Epithelial cell of proximal tubule (primary cell): ENCODE results near the gene LCT. TPM values are rescaled to one million over a fixed set of nuclear protein-coding genes. Genes with fewer than 3 reads are reported as not detected.

Experiments
- DNase-seq: peaks from one replicate; pipeline ENCODE4 v3.0.0-alpha.2; 2011; ENCODE audit warnings: low read depth
- H3K4me3 ChIP-seq: 2 replicates; pipeline ENCODE4 v1.5.1; 2011; ENCODE audit warnings: low read depth, mild to moderate bottlenecking, low read length
- total RNA-seq: library from RNA; depleted of rRNA; stranded (reverse); fragments of >200 nt; gene quantifications from 2 replicates; pipeline ENCODE4 v1.2.3, GENCODE V29; 2015
- TF ChIP-seq, protein P1 (sequence below): conservative IDR thresholded peaks from 2 replicates; pipeline ENCODE4 v1.5.1; 2012; ENCODE audit warnings: low read depth, mild to moderate bottlenecking, low read length

The LCT gene
- total RNA-seq, 1 donor from 2014 or later = not detected

DNA sequence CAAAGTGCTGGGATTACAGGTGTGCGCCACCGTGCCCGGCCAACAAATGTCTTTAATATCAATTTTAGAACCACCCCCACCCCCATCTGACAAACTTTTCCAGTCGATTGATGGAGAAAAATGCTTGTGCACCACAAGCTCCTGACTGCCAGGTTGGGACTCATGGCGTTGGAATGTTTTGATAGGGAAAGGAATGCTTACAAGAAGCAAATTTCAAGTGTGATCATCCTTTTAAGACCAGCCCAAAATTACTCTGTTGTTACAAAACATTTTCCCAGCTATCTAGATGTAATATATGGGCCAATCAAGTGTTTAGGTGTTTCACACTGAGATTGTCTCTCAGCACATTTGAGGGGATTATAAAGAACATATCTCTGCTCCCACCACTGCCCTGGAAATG is 50.2 kb downstream of the LCT start:
- peak; percentile 67 for DNase-seq
- H3K4me3 ChIP-seq = no peak overlapping the region
- TF ChIP-seq, protein P1, sequence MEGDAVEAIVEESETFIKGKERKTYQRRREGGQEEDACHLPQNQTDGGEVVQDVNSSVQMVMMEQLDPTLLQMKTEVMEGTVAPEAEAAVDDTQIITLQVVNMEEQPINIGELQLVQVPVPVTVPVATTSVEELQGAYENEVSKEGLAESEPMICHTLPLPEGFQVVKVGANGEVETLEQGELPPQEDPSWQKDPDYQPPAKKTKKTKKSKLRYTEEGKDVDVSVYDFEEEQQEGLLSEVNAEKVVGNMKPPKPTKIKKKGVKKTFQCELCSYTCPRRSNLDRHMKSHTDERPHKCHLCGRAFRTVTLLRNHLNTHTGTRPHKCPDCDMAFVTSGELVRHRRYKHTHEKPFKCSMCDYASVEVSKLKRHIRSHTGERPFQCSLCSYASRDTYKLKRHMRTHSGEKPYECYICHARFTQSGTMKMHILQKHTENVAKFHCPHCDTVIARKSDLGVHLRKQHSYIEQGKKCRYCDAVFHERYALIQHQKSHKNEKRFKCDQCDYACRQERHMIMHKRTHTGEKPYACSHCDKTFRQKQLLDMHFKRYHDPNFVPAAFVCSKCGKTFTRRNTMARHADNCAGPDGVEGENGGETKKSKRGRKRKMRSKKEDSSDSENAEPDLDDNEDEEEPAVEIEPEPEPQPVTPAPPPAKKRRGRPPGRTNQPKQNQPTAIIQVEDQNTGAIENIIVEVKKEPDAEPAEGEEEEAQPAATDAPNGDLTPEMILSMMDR = no peak

DNA sequence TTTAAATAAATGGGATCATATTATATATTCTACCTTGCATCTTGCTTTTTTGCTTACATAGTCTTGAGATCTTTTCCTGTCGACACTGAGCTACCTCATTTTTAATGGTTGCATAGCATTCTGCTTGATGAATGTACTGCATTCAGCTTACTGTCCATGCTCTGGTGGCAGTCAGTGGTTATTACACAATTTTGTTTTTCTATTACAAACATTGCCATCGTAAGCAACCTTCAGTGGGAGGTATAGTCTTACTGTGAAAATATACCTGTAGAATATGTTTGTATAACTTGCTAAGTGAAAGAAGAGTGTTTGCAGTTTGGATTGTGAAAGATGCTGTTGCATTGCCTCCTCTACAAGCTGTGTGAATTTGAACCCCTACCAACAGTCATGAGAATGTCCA is 52.0 kb downstream of the LCT start:
- DNase-seq = no peak
- TF ChIP-seq, protein P1 = peak; percentile 11
- H3K4me3 ChIP-seq = no peak overlapping the region

DNA sequence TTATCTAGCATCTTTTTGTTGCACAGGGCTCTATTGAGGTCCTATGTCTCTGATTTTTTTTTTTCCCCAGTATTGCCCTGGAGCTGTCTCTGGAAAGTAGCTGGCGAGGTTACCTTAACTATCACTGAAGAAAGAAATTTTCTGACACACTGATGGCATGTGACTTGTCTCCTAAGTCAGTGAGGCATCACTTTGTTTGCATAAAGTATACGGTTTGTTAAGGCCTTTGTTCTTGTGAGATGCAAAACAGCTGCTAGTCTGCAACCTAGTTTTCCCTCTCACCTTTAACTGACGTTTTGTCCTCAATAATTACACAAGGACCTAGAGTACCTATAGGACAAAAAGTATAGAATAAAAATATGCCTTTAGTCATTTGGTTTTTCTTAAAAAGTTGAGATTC is 53.5 kb downstream of the LCT start:
- TF ChIP-seq, protein P1 = no peak
- H3K4me3 ChIP-seq = no peak overlapping the region
- DNase-seq = no peak

DNA sequence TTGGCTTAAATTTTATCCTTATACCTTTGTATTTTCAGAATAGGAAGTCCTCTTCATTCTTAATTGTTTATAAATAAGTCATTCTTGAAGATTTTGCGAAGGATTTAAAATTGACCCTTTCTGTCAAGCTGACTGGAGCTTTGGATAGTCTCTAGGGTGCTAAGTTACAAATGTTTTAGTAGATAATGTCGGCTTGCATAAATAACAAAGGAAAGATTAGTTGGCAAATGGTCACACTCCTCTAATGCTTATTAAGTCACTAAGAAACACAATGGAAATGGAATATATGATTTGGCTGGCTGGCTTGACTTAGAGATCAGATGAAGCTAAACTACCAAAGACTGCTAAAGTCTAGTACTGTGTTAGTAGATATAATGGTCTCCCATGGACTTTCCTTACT is 54.8 kb downstream of the LCT start:
- H3K4me3 ChIP-seq = no peak overlapping the region
- TF ChIP-seq, protein P1 = no peak
- DNase-seq = no peak

DNA sequence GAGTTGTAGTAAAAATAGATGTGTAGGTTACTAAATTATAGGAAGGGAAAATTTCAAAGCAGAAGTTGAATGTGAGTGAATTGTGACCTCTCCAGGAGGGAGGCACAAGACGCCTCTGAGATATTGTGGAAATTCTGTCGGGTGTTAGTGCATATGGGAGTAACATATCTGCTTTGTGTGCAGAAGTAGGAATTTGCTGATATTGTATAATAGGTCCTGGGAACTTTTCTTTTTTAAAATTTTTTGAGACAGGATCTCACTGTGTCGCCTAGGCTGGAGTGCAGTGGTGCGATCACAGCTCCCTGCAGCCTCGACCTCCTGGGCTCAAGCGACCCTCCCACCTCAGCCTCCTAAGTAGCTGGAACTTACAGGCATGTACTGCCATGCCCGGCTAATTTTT is 60.6 kb downstream of the LCT start:
- DNase-seq = no peak
- TF ChIP-seq, protein P1 = no peak
- no peak overlapping the region for H3K4me3 ChIP-seq

DNA sequence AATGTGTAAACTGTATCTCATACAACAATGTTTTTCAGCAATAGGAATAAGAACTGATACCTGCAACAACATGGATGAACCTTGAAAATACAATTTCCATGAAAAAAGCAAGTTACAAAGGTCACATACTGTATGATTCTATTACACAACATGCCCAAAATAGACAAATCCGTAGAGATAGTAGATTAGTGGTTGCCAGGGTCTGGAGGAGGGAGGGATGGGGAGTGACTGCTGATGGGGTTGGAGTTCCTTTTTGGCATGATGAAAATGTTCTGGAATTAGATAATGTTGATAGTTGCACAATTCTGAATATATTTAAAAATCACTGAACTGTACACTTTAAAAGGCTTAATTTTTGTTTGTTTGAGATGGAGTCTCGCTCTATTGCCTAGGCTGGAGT is 61.6 kb downstream of the LCT start:
- TF ChIP-seq, protein P1 = no peak
- no peak for DNase-seq

DNA sequence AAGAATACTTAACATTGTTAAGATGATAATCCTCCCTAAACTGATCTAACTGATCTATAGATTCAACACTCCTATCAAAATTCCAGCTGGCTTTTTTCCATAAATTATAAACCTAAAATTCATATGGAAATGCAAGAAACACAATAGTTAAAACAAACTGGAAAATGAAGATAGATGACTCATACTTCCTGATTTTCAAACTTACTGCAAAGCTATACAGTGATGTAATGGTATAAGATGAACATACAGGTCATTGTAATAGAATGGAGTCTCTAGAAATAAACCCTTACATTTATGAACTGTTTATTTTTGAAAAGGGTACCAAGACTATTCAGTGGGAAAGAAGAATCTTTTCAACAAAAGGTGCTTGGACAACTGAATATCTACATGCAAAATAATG is 63.1 kb downstream of the LCT start:
- TF ChIP-seq, protein P1 = no peak
- H3K4me3 ChIP-seq = no peak overlapping the region
- DNase-seq = no peak

More for the DNA sequence above, 61.6 kb downstream of the LCT start:
- H3K4me3 ChIP-seq = no peak overlapping the region
